RKO (cell line): ENCODE data around the gene CLCN3.
"Not testable (repeated sequence)": the region's sequence is repeated elsewhere in the genome, so short reads cannot be mapped to it uniquely, and the experiment has no call there.

Experiments used
- DNase-seq: peaks from one replicate; pipeline ENCODE4 v3.0.0-alpha.2; 2016; ENCODE audit warnings: low spot score

CLCN3 gene

GRCh38 chr4:169707958-169708643 lies 87.7 kb downstream of the CLCN3 start:
- no peak for DNase-seq

- no peak for DNase-seq
These were observed 95.4 kb downstream of the CLCN3 start for GRCh38 chr4:169715826-169716225.

GRCh38 chr4:169716677-169717076 lies 96.3 kb downstream of the CLCN3 start:
- no peak for DNase-seq

GRCh38 chr4:169720529-169720928 lies 100.2 kb downstream of the CLCN3 start:
- DNase-seq = no peak

- DNase-seq = peak; percentile 20
These were observed 103.0 kb downstream of the CLCN3 start for GRCh38 chr4:169723207-169723965.

- DNase-seq = no peak
These were observed 103.9 kb downstream of the CLCN3 start for GRCh38 chr4:169724260-169724659.

GRCh38 chr4:169727616-169728015 lies 107.2 kb downstream of the CLCN3 start:
- no peak for DNase-seq

GRCh38 chr4:169730564-169730963 lies 110.2 kb downstream of the CLCN3 start:
- no peak for DNase-seq

- not testable (repeated sequence) for DNase-seq
These were observed 118.2 kb downstream of the CLCN3 start for GRCh38 chr4:169738604-169739003.

GRCh38 chr4:169741569-169741968 lies 121.2 kb downstream of the CLCN3 start:
- DNase-seq = no peak

- no peak for DNase-seq
These were observed 124.2 kb downstream of the CLCN3 start for GRCh38 chr4:169744601-169745000.

- DNase-seq = peak; percentile 18
These were observed 124.9 kb downstream of the CLCN3 start for GRCh38 chr4:169745291-169745690.

GRCh38 chr4:169756971-169757574 lies 136.7 kb downstream of the CLCN3 start:
- peak; percentile 32 for DNase-seq

- DNase-seq = peak; percentile 92
These were observed 137.3 kb downstream of the CLCN3 start, which contains the start of gene HPF1 for GRCh38 chr4:169757575-169758184. TSS of gene HPF1 (minus strand) at chr4:169757944. CDS start at chr4:169757877, 67 bp downstream.

GRCh38 chr4:169758401-169758962 lies 138.1 kb downstream of the CLCN3 start:
- no peak for DNase-seq

GRCh38 chr4:169761846-169762245 lies 141.5 kb downstream of the CLCN3 start:
- DNase-seq = no peak

- DNase-seq = no peak
These were observed 145.5 kb downstream of the CLCN3 start for GRCh38 chr4:169765835-169766234.

GRCh38 chr4:169766741-169767140 lies 146.4 kb downstream of the CLCN3 start:
- DNase-seq = no peak

GRCh38 chr4:169768385-169768784 lies 148.0 kb downstream of the CLCN3 start:
- no peak for DNase-seq

GRCh38 chr4:169770416-169770815 lies 150.0 kb downstream of the CLCN3 start:
- DNase-seq = no peak

GRCh38 chr4:169771556-169772080 lies 151.2 kb downstream of the CLCN3 start:
- not testable (repeated sequence) for DNase-seq
